Ovary (tissue), 9 donors: ENCODE results near the gene SEC16A. TPM values are rescaled to one million over a fixed set of nuclear protein-coding genes. Genes with fewer than 3 reads are reported as not detected.

Experiments used
- DNase-seq, 5 donors: peaks; one replicate each; pipeline ENCODE4 v3.0.0-alpha.2; 2019 to 2020
- H3K27ac ChIP-seq, 2 donors: fragments of 200-600 bp; one replicate each; pipeline versions ENCODE4 v1.5.1 to v1.8.0; 2019 to 2022
- H3K27me3 ChIP-seq: fragments of 200-600 bp; one replicate; pipeline ENCODE4 v1.8.0; 2022
- H3K36me3 ChIP-seq: fragments of 200-600 bp; sonication (generic); one replicate; pipeline ENCODE4 v1.5.1; 2019
- H3K4me1 ChIP-seq: one replicate; pipeline ENCODE4 v1.8.1; 2013; ENCODE audit warnings: mild to moderate bottlenecking, moderate library complexity; ENCODE audit not compliant: insufficient read depth
- H3K4me3 ChIP-seq: fragments of 200-600 bp; sonication (generic); one replicate; pipeline ENCODE4 v1.5.1; 2017
- H3K9me3 ChIP-seq, 2 donors: fragments of 200-600 bp in 1 of 2; sonication (generic) in 1 of 2; one replicate each; pipeline versions ENCODE4 v1.5.1 to v1.8.1; 2013 to 2019; ENCODE audit warnings: mild to moderate bottlenecking in 1 of 2, moderate library complexity in 1 of 2
- EP300 ChIP-seq: sonication (generic); formaldehyde crosslinking; IDR thresholded peaks from one replicate; pipeline ENCODE4 v1.6.1; 2017; ENCODE audit warnings: antibody characterized with exemption
- POLR2A ChIP-seq: fragments of 450-650 bp; IDR thresholded peaks from one replicate; pipeline ENCODE4 v1.6.1; 2017; ENCODE audit warnings: antibody characterized with exemption, mild to moderate bottlenecking, moderate library complexity
- WGBS, 3 donors: extraction: QIAGEN DNeasy Blood & Tissue Kit in 1 of 3; methylation state at CpG; one replicate each; pipeline versions ENCODE4 v1.1.5 to v1.1.7; 2013 to 2017; 5-methylcytosine and 5-hydroxymethylcytosine counted together
- intact Hi-C, 4 donors: fragments of 100-400 bp; cut with DNase I; formaldehyde crosslinking; loops; one replicate each; pipeline versions ENCODE4 v1.11.0 to v1.15.1; 2022 to 2023
- polyA plus RNA-seq, 2 donors: library from polyadenylated mRNA; stranded (reverse); fragments of 200-250 nt in 1 of 2; fragments of 350-450 nt in 1 of 2; fragmentation: Illumina TruSeq in 1 of 2; extraction: RNeasy Lipid Tissue Mini Kit (QIAGEN cat#74804) in 1 of 2; gene quantifications; one replicate each; pipeline ENCODE4 v1.2.3, GENCODE V29; 2013 to 2014
- total RNA-seq, 7 donors: library from RNA; depleted of rRNA in 2 of 7; stranded (reverse); fragments of >200 nt in 2 of 7; fragmentation: NEBNext Ultra II Directional in 3 of 7; extraction: Animal tissue kit (Norgen Biotek cat#: 25700) in 3 of 7; gene quantifications; one replicate each; pipeline versions ENCODE4 v1.1.0 to v1.2.4, GENCODE V29; 2016 to 2023
- TF ChIP-seq, protein P1 (sequence below), 3 donors: fragments of 450-650 bp in 2 of 3; fragments of 200-600 bp in 1 of 3; IDR thresholded peaks; one replicate each; pipeline versions ENCODE4 v1.5.1 to v1.8.0; 2016 to 2022; ENCODE audit warnings: antibody characterized with exemption in 3 of 3, mild to moderate bottlenecking in 1 of 3
- donor health status: DM: no; HTN: no; CAD: no; lungs with moderate emphysema.
- donor health status: DM: no; HTN: no; CAD: no.
- donor health status: Bipolar disorder and iron deficiency.
- donor health status: DM: yes; HTN: yes; CAD: no.
- donor health status: DM: no; HTN: no; CAD: no.
- donor health status: DM: yes; HTN: yes; CAD: no.

Gene SEC16A
- total and polyA plus RNA-seq, 9 donors = 27.6 to 61.4 (median 46.5) TPM

DNA sequence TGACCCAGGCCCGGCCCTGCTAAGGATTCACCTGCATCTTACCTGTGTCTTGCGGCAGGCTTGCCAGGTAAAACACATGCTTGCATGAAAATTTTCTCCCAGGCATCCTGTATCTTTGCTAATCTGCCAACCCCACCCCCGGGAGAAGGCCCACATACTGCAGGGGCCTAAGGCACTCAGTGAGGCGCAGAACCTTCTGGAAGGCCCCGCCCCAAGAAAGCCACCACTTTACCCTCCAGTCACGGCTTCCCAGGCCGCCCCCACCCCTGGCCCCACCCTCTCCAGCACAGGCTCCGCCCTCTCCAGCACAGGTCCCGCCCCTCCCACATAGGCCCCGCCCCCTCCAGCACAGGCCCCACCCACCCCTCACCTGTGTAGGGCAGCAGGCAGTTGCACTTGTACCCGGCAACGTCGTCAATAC is 29.8 kb upstream of the SEC16A start:
- intact Hi-C loops = no loop called here
- no peaks in the 10 kb centered on the region for H3K4me1 ChIP-seq
- WGBS, 3 donors = 84 to 89% (median 86%) methylated on average over 10 to 13 of the region's 13 CpGs
- H3K27ac ChIP-seq = no peak overlapping the region
- no peaks in the 10 kb centered on the region for H3K9me3 ChIP-seq
- H3K36me3 ChIP-seq = no peaks in the 10 kb centered on the region
- DNase-seq = no peak
- TF ChIP-seq EP300 = no peak
- TF ChIP-seq, protein P1, sequence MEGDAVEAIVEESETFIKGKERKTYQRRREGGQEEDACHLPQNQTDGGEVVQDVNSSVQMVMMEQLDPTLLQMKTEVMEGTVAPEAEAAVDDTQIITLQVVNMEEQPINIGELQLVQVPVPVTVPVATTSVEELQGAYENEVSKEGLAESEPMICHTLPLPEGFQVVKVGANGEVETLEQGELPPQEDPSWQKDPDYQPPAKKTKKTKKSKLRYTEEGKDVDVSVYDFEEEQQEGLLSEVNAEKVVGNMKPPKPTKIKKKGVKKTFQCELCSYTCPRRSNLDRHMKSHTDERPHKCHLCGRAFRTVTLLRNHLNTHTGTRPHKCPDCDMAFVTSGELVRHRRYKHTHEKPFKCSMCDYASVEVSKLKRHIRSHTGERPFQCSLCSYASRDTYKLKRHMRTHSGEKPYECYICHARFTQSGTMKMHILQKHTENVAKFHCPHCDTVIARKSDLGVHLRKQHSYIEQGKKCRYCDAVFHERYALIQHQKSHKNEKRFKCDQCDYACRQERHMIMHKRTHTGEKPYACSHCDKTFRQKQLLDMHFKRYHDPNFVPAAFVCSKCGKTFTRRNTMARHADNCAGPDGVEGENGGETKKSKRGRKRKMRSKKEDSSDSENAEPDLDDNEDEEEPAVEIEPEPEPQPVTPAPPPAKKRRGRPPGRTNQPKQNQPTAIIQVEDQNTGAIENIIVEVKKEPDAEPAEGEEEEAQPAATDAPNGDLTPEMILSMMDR (IDR thresholded peaks at IDR 0.05) = no peak
- no peak for TF ChIP-seq POLR2A
- H3K4me3 ChIP-seq = no peak overlapping the region
- H3K27me3 ChIP-seq = no peaks in the 10 kb centered on the region

DNA sequence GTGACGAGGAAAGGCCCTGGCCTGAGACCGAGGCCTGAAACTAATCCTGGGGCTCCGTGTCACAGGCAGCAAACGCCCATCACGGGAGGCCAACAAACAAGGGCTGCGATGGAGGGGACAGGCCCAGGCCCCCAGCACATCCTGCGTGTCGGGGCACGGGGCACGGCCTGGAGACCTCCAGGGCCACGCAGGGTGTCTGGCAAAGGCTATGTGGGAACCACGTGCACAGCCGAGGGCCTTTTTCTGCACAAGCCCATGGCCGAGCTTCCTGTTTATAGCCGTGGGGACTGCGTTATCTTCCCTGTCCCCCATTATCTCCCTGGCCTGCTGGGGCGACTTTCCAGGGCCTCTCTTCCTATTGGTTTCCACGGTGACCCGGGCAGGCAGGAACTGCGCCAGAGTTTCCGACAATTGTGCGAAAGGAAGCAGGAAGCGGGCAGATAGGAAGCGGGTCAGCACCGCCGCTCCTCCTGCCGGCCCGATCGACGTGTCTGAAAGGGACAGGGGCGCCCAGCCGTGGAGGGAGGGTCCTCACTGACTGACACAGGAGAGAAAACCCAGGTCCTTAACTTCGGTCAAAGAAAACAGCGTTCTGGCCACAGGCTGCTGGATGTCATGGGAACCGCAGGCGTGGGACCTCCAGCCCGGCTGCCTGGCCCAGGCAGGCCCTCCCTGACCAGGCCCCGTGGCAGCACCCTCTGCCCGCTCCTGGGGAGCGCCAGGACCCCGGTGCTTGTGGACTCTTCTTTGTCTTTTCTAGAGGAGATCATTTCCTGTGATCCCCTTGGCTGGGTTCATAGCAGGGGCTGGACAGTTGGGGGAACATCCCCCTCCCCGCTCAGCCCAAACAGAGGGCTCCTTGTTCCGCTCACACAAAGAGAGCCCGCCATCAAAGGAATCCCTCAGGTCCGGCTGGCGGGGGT is 29.1 kb upstream of the SEC16A start:
- intact Hi-C loops = no loop called here
- no peaks in the 10 kb centered on the region for H3K27me3 ChIP-seq
- H3K36me3 ChIP-seq = no peaks in the 10 kb centered on the region
- H3K4me3 ChIP-seq = no peak overlapping the region
- DNase-seq = peak in 4 of 5 donors; percentile 45 to 61 (median 59)
- no peaks in the 10 kb centered on the region for H3K9me3 ChIP-seq
- TF ChIP-seq EP300 (peak; percentile 53), POLR2A (no peak)
- TF ChIP-seq, protein P1 (IDR thresholded peaks at IDR 0.05) = no peak
- no peak overlapping the region for H3K27ac ChIP-seq
- no peaks in the 10 kb centered on the region for H3K4me1 ChIP-seq
- WGBS, 3 donors = 71 to 83% (median 82%) methylated on average over 45 to 46 of the region's 46 CpGs

GRCh38 chr9:136511144-136511669 is 28.4 kb upstream of the SEC16A start:
- no peaks in the 10 kb centered on the region for H3K36me3 ChIP-seq
- 83 to 91% (median 91%) methylated on average over 17 to 28 of the region's 28 CpGs for WGBS, 3 donors
- no peak overlapping the region for H3K27ac ChIP-seq
- no peak for TF ChIP-seq POLR2A
- no peak for TF ChIP-seq EP300
- TF ChIP-seq, protein P1 (IDR thresholded peaks at IDR 0.05) = no peak
- no peak for DNase-seq
- intact Hi-C loops = no loop called here
- H3K27me3 ChIP-seq = no peaks in the 10 kb centered on the region
- no peak overlapping the region for H3K4me3 ChIP-seq
- H3K4me1 ChIP-seq = no peaks in the 10 kb centered on the region
- H3K9me3 ChIP-seq = no peaks in the 10 kb centered on the region

DNA sequence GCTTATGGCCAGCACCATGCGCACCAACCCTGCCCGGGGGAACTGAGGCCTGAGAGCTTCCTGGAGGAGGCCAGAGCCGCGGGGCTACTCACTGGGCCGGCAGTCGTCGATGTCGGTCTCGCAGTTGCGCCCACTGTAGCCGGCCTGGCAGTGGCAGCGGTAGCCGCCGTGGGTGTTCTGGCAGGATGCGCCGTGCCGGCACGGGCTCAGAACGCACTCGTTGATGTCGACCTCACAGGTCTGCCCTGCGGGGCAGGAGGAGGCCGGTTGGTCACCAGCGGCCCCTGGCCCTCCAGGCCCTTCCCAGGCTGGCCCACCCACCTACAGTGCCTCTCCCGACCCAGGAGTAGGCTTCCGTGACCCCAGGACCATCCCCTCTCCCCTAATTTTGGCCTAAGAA is 27.7 kb upstream of the SEC16A start:
- Histone ChIP-seq H3K9me3 (no peaks in the 10 kb centered on the region), H3K27me3 (no peaks in the 10 kb centered on the region), H3K36me3 (no peaks in the 10 kb centered on the region), H3K4me1 (no peaks in the 10 kb centered on the region), H3K27ac (no peak overlapping the region), H3K4me3 (no peak overlapping the region)
- 92 to 94% (median 92%) methylated on average over 21 to 26 of the region's 26 CpGs for WGBS, 3 donors
- intact Hi-C loops = no loop called here
- no peak for DNase-seq
- TF ChIP-seq POLR2A = no peak
- TF ChIP-seq EP300 = no peak
- TF ChIP-seq, protein P1 (IDR thresholded peaks at IDR 0.05) = no peak
